GM23338 (cell line): ENCODE results near the gene TTC8.
A peak's percentile ranks its signal among the peaks of the same experiment; 100 is the strongest.

ENCODE experiments used
- CREB1 ChIP-seq: fragments of 250-450 bp; sonication (Bioruptor Pico); IDR thresholded peaks from 2 replicates; pipeline ENCODE4 v1.5.0; 2020; ENCODE audit warnings: low read depth, mild to moderate bottlenecking, moderate library complexity
- EZH2 ChIP-seq: fragments of 200-600 bp; sonication (generic); IDR thresholded peaks from one replicate; pipeline ENCODE4 v1.8.0; 2017; ENCODE audit warnings: antibody characterized with exemption, mild to moderate bottlenecking, low read depth; ENCODE audit not compliant: unreplicated experiment
- EZH2phosphoT487 ChIP-seq: fragments of 200-600 bp; sonication (generic); IDR thresholded peaks from one replicate; pipeline ENCODE4 v1.8.1; 2018; ENCODE audit warnings: antibody characterized with exemption; ENCODE audit not compliant: unreplicated experiment
- POLR2AphosphoS5 ChIP-seq: IDR thresholded peaks from 2 replicates; pipeline ENCODE4 v1.6.1; 2016; ENCODE audit warnings: antibody characterized with exemption, low read depth
- STAT1 ChIP-seq: IDR thresholded peaks from one replicate; pipeline ENCODE4 v1.6.1; 2016; ENCODE audit warnings: antibody characterized with exemption; ENCODE audit not compliant: unreplicated experiment
- ZNF114 ChIP-seq: fragments of 250-450 bp; sonication (Bioruptor Pico); IDR thresholded peaks from 2 replicates; pipeline ENCODE4 v1.5.0; 2020; ENCODE audit warnings: mild to moderate bottlenecking, moderate library complexity
- ZNF331 ChIP-seq: fragments of 250-450 bp; sonication (Bioruptor Pico); IDR thresholded peaks from 2 replicates; pipeline ENCODE4 v1.5.0; 2020; ENCODE audit warnings: low read depth, mild to moderate bottlenecking, moderate library complexity
- TF ChIP-seq, protein P1 (sequence below), 2 experiments: fragments of 200-600 bp in 1 of 2; sonication (generic) in 1 of 2; conservative IDR thresholded peaks; 2 replicates each; pipeline versions ENCODE4 v1.5.1 to v1.6.1; 2016 to 2017; ENCODE audit warnings: antibody characterized with exemption in 2 of 2, low read depth in 2 of 2, mild to moderate bottlenecking in 2 of 2, moderate library complexity in 1 of 2
- TF ChIP-seq, protein P2 (sequence below): IDR thresholded peaks from one replicate; pipeline ENCODE4 v1.6.1; 2018; ENCODE audit warnings: antibody characterized with exemption; ENCODE audit not compliant: unreplicated experiment
- TF ChIP-seq, protein P3 (sequence below): IDR thresholded peaks from 2 replicates; pipeline ENCODE4 v1.6.1; 2016; ENCODE audit warnings: antibody characterized with exemption

DNA sequence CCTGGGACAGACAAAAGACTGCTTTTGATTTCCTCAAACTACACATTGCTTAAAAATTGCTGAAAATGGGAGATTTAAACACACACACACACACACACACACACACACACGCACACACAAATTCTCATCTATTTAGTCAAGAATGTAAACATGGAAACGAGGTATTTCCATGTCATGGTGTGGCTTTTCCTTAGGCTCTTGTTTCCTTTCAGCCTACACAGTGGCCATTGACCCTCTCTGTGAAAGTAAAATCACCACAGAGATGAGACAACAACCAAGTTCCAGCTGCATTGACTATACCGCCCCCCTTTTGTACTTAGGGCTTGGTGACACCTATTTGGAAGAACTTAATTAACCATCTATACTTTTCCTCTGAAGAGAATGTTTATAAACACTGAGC lies 41.9 kb downstream of the TTC8 start:
- TF ChIP-seq, protein P1, sequence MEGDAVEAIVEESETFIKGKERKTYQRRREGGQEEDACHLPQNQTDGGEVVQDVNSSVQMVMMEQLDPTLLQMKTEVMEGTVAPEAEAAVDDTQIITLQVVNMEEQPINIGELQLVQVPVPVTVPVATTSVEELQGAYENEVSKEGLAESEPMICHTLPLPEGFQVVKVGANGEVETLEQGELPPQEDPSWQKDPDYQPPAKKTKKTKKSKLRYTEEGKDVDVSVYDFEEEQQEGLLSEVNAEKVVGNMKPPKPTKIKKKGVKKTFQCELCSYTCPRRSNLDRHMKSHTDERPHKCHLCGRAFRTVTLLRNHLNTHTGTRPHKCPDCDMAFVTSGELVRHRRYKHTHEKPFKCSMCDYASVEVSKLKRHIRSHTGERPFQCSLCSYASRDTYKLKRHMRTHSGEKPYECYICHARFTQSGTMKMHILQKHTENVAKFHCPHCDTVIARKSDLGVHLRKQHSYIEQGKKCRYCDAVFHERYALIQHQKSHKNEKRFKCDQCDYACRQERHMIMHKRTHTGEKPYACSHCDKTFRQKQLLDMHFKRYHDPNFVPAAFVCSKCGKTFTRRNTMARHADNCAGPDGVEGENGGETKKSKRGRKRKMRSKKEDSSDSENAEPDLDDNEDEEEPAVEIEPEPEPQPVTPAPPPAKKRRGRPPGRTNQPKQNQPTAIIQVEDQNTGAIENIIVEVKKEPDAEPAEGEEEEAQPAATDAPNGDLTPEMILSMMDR (conservative IDR thresholded peaks at IDR 0.05; ENCODE audit: low read depth in 2 of 2) = peak; percentile 17 to 30; a peak in 1 of 4 replicates
- TF ChIP-seq ZNF331 (CRISPR knock-in tag) (no peak), EZH2 (no peak), ZNF114 (CRISPR knock-in tag) (no peak), CREB1 (CRISPR knock-in tag) (no peak), EZH2phosphoT487 (no peak), STAT1 (no peak), POLR2AphosphoS5 (no peak)
- TF ChIP-seq, protein P2, sequence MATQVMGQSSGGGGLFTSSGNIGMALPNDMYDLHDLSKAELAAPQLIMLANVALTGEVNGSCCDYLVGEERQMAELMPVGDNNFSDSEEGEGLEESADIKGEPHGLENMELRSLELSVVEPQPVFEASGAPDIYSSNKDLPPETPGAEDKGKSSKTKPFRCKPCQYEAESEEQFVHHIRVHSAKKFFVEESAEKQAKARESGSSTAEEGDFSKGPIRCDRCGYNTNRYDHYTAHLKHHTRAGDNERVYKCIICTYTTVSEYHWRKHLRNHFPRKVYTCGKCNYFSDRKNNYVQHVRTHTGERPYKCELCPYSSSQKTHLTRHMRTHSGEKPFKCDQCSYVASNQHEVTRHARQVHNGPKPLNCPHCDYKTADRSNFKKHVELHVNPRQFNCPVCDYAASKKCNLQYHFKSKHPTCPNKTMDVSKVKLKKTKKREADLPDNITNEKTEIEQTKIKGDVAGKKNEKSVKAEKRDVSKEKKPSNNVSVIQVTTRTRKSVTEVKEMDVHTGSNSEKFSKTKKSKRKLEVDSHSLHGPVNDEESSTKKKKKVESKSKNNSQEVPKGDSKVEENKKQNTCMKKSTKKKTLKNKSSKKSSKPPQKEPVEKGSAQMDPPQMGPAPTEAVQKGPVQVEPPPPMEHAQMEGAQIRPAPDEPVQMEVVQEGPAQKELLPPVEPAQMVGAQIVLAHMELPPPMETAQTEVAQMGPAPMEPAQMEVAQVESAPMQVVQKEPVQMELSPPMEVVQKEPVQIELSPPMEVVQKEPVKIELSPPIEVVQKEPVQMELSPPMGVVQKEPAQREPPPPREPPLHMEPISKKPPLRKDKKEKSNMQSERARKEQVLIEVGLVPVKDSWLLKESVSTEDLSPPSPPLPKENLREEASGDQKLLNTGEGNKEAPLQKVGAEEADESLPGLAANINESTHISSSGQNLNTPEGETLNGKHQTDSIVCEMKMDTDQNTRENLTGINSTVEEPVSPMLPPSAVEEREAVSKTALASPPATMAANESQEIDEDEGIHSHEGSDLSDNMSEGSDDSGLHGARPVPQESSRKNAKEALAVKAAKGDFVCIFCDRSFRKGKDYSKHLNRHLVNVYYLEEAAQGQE = no peak
- TF ChIP-seq, protein P3, sequence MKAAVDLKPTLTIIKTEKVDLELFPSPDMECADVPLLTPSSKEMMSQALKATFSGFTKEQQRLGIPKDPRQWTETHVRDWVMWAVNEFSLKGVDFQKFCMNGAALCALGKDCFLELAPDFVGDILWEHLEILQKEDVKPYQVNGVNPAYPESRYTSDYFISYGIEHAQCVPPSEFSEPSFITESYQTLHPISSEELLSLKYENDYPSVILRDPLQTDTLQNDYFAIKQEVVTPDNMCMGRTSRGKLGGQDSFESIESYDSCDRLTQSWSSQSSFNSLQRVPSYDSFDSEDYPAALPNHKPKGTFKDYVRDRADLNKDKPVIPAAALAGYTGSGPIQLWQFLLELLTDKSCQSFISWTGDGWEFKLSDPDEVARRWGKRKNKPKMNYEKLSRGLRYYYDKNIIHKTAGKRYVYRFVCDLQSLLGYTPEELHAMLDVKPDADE = no peak
